Measurements from ENCODE around the gene ERGIC3. TPM values are rescaled to one million over a fixed set of nuclear protein-coding genes. Genes with fewer than 3 reads are reported as not detected.

ERGIC3 gene
- total RNA-seq = 195 and 198 TPM in 2 replicates

GRCh38 chr20:35541783-35542662, at the start of gene ERGIC3:
TSS of gene ERGIC3 (plus strand) at chr20:35542078. CDS start at chr20:35542098, 20 bp downstream.

GRCh38 chr20:35529552-35529951, 12.3 kb upstream of the ERGIC3 start, which contains the start of gene C20orf173:
TSS of gene C20orf173 (minus strand) at chr20:35529652. CDS start at chr20:35529373, 279 bp downstream.

Other genes starting within 250 kb of the ERGIC3 start
- not detected in 2 replicates for gene FAM83C, start 249.7 kb upstream of the ERGIC3 start, total RNA-seq
- 25.5 and 32.4 TPM in 2 replicates for gene UQCC1, start 130.1 kb upstream of the ERGIC3 start, total RNA-seq
- gene GDF5, start 103.8 kb upstream of the ERGIC3 start, total RNA-seq = 0.15 and 0.20 TPM in 2 replicates
- gene CEP250, start 86.5 kb upstream of the ERGIC3 start, total RNA-seq = 21.9 and 24.3 TPM in 2 replicates
- gene C20orf173, start 12.4 kb upstream of the ERGIC3 start, total RNA-seq = not detected in 2 replicates
- 3.2 and 5.1 TPM in 2 replicates for gene SPAG4, start 73.8 kb downstream of the ERGIC3 start, total RNA-seq
- 121 and 125 TPM in 2 replicates for gene CPNE1, start 122.8 kb downstream of the ERGIC3 start, total RNA-seq
- gene RBM12, start 122.8 kb downstream of the ERGIC3 start, total RNA-seq = 37.3 and 46.0 TPM in 2 replicates
- 18.3 and 22.7 TPM in 2 replicates for gene NFS1, start 157.3 kb downstream of the ERGIC3 start, total RNA-seq
- gene ROMO1, start 157.3 kb downstream of the ERGIC3 start, total RNA-seq = 781 and 818 TPM in 2 replicates
- 126 and 135 TPM in 2 replicates for gene RBM39, start 200.2 kb downstream of the ERGIC3 start, total RNA-seq
- gene PHF20, start 229.9 kb downstream of the ERGIC3 start, total RNA-seq = 33.4 and 49.6 TPM in 2 replicates